ENCODE measurements around the gene AGBL1.
"Not testable (repeated sequence)": the region's sequence is repeated elsewhere in the genome, so short reads cannot be mapped to it uniquely, and the experiment has no call there.

Gene AGBL1

GRCh38 chr15:87032295-87032694 lies 952.6 kb downstream of the AGBL1 start:
- TF ChIP-seq CTCF (IDR thresholded peaks at IDR 0.05; ENCODE audit: insufficient read depth, low read length, missing control alignments) = no peak
- ChIA-PET CTCF (interaction anchor here (0.6 to 1.5 kb wide), 5 partner anchors 8 to 1241 kb away, joined by 3 to 5 read pairs (median 3); no protein-coding TSS in a partner anchor), POLR2A (no interaction called here)
- no peak overlapping the region for H3K4me3 ChIP-seq (ENCODE audit: low read depth, low read length)
- no peak for DNase-seq (ENCODE audit: low read depth, low spot score)

- no peak overlapping the region for H3K4me3 ChIP-seq (ENCODE audit: low read depth, low read length)
- ChIA-PET POLR2A (no interaction called here), CTCF (interaction anchor here (1.1 to 1.5 kb wide), 2 partner anchors 8 to 1240 kb away, joined by 3 to 5 read pairs; no protein-coding TSS in a partner anchor)
- DNase-seq (ENCODE audit: low read depth, low spot score) = no peak
- TF ChIP-seq CTCF (IDR thresholded peaks at IDR 0.05; ENCODE audit: insufficient read depth, low read length, missing control alignments) = no peak
These were observed 953.4 kb downstream of the AGBL1 start for GRCh38 chr15:87033056-87033455.

GRCh38 chr15:87034886-87035285 lies 955.2 kb downstream of the AGBL1 start:
- no peak for DNase-seq (ENCODE audit: low read depth, low spot score)
- ChIA-PET POLR2A (no interaction called here), CTCF (no interaction called here)
- no peak for TF ChIP-seq CTCF (IDR thresholded peaks at IDR 0.05; ENCODE audit: insufficient read depth, low read length, missing control alignments)
- no peak overlapping the region for H3K4me3 ChIP-seq (ENCODE audit: low read depth, low read length)

- H3K4me3 ChIP-seq (ENCODE audit: low read depth, low read length) = no peak overlapping the region
- no peak for TF ChIP-seq CTCF (IDR thresholded peaks at IDR 0.05; ENCODE audit: insufficient read depth, low read length, missing control alignments)
- no peak for DNase-seq (ENCODE audit: low read depth, low spot score)
- ChIA-PET CTCF (no interaction called here), POLR2A (no interaction called here)
These were observed 958.7 kb downstream of the AGBL1 start for GRCh38 chr15:87038404-87038803.

GRCh38 chr15:87042619-87043018 lies 962.9 kb downstream of the AGBL1 start:
- CTCF ChIA-PET; POLR2A ChIA-PET; DNase-seq (ENCODE audit: low read depth, low spot score); H3K4me3 ChIP-seq (ENCODE audit: low read depth, low read length): not testable (repeated sequence)

GRCh38 chr15:87045746-87046145 lies 966.1 kb downstream of the AGBL1 start:
- POLR2A ChIA-PET = interaction anchor here (0.6 kb wide), 1 partner anchor 294 kb away, joined by 3 read pairs; no protein-coding TSS in a partner anchor
- no peak overlapping the region for H3K4me3 ChIP-seq (ENCODE audit: low read depth, low read length)
- no peak for DNase-seq (ENCODE audit: low read depth, low spot score)
- CTCF ChIA-PET = interaction anchor here (0.9 kb wide), 1 partner anchor 14 kb away, joined by 3 read pairs; no protein-coding TSS in a partner anchor
- no peak for TF ChIP-seq CTCF (IDR thresholded peaks at IDR 0.05; ENCODE audit: insufficient read depth, low read length, missing control alignments)

- CTCF ChIA-PET = no interaction called here
- DNase-seq (ENCODE audit: low read depth, low spot score) = no peak
These were observed 967.7 kb downstream of the AGBL1 start for GRCh38 chr15:87047203-87047965.

More at GRCh38 chr15:87047203-87047965, 967.7 kb downstream of the AGBL1 start:
- H3K4me3 ChIP-seq (ENCODE audit: low read depth, low read length) = no peak overlapping the region
- TF ChIP-seq CTCF (IDR thresholded peaks at IDR 0.05; ENCODE audit: insufficient read depth, low read length, missing control alignments) = no peak
- POLR2A ChIA-PET = no interaction called here
